ENCODE results near the gene VSIG10.

GRCh38 chr12:118055865-118056773, 47.7 kb downstream of the VSIG10 start:
- TF ChIP-seq CTCF (IDR thresholded peaks at IDR 0.05) (no peak), SIN3A (IDR thresholded peaks at IDR 0.05; ENCODE audit: borderline replicate concordance, insufficient read depth, low read depth, low read length) (no peak)

Measured in Panc1 (cell line).